SU-DHL-6 (cell line): ENCODE results near the gene COL12A1.
"Not testable (repeated sequence)": the region's sequence is repeated elsewhere in the genome, so short reads cannot be mapped to it uniquely, and the experiment has no call there.

ENCODE experiments used
- EZH2phosphoT487 ChIP-seq: fragments of 200-600 bp; sonication (generic), shearing (Covaris generic); conservative IDR thresholded peaks from 2 replicates; pipeline ENCODE4 v1.6.1; 2018; ENCODE audit warnings: mild to moderate bottlenecking, antibody characterized with exemption, low read length, moderate library complexity, mixed read lengths
- TF ChIP-seq, protein P1 (sequence below): fragments of 200-600 bp; sonication (generic); IDR thresholded peaks from one replicate; pipeline ENCODE4 v1.5.1; 2017; ENCODE audit warnings: antibody characterized with exemption, mild to moderate bottlenecking, low read length, moderate library complexity; ENCODE audit not compliant: insufficient read depth, poor library complexity, severe bottlenecking

DNA sequence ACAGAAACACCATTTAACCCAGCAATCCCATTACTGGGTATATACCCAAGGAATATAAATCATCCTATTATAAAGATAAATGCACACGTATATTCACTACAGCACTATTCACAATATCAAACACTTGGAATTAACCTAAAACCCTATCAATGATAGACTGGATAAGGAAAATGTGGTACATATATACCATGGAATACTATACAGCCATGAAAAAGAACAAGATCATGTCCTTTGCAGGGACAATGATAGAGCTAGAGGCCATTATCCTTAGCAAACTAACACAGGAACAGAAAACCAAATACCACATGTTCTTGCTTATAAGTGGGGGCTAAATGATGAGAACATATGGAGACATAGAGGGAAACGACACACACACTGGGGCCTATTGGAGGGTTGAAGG lies 19.3 kb downstream of the COL12A1 start:
- TF ChIP-seq, protein P1, sequence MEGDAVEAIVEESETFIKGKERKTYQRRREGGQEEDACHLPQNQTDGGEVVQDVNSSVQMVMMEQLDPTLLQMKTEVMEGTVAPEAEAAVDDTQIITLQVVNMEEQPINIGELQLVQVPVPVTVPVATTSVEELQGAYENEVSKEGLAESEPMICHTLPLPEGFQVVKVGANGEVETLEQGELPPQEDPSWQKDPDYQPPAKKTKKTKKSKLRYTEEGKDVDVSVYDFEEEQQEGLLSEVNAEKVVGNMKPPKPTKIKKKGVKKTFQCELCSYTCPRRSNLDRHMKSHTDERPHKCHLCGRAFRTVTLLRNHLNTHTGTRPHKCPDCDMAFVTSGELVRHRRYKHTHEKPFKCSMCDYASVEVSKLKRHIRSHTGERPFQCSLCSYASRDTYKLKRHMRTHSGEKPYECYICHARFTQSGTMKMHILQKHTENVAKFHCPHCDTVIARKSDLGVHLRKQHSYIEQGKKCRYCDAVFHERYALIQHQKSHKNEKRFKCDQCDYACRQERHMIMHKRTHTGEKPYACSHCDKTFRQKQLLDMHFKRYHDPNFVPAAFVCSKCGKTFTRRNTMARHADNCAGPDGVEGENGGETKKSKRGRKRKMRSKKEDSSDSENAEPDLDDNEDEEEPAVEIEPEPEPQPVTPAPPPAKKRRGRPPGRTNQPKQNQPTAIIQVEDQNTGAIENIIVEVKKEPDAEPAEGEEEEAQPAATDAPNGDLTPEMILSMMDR: not testable (repeated sequence)
- not testable (repeated sequence) for TF ChIP-seq EZH2phosphoT487
